Stimulated activated CD8-positive, alpha-beta memory T cell treated with anti-CD3 and anti-CD28 coated beads, Interleukin-7, amount 100 ng/mL, for 48 hours (primary cell): ENCODE results near the gene PCARE.

ENCODE experiments used
- DNase-seq, 2 donors: peaks; one replicate each; pipeline ENCODE4 v3.0.0-alpha.2; 2020; ENCODE audit warnings: low read depth in 1 of 2; ENCODE audit errors: extremely low read depth in 1 of 2

Gene PCARE

DNA sequence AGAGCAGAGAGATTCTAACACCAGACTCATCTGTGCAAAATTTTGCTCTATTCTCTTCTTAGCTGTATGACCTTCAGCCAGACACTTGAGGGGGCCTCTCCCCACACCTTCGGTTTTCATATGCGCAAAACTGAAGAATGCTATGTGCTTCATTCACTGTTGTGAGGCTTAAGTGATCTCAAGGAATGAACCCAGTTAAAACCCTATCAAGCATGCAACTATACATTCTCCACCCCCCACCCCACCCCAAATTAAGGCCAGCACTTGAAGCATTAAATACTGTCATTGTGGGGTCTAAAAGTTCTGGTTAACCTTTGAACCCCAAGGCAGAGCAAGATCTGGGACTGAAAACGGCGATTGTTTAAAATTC lies 10.0 kb downstream of the PCARE start:
- DNase-seq: no peak

- DNase-seq: no peak
Observed at GRCh38 chr2:29063646-29064345, 10.5 kb downstream of the PCARE start.

DNA sequence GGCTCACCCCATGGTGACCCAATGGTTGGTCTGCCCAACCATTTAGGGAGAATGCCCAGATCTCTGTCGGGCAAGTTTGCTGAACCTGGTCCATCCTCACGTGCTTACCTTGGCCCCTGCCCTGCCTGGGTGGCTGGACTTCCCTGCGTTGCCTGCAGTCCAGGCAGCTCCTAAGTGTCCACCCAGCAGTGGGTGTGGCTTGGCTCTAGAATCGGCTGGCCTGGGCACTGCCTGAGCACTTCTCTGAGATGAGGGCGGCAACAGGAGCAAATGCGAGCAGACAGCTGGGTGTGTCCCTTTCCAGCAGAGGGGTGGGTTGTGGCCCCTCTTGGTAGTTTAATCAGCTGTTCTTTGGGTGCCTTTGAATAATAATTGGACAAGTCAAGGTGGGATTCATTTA lies 11.3 kb downstream of the PCARE start:
- DNase-seq: no peak

GRCh38 chr2:29062371-29062770 lies 12.0 kb downstream of the PCARE start:
- no peak for DNase-seq

DNA sequence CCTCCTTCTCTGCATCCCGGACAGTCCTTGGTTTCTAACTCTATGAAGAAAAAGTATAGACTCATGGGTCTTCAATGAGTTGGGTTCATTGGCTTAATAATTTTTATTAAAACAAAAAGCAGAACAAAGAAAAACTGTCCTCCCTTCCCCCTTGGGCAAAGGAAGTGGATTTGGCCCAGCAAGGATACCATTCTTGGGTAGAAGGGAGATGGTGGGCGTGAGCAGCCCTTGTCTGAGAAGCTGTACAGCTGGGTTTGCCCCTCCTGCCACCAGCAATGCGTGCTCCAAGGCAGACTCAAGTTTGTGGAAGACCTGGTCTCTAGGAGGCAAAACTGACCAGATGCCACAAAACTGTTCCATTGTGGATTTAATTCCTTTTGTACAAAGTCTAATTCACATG lies 12.7 kb downstream of the PCARE start:
- no peak for DNase-seq

DNA sequence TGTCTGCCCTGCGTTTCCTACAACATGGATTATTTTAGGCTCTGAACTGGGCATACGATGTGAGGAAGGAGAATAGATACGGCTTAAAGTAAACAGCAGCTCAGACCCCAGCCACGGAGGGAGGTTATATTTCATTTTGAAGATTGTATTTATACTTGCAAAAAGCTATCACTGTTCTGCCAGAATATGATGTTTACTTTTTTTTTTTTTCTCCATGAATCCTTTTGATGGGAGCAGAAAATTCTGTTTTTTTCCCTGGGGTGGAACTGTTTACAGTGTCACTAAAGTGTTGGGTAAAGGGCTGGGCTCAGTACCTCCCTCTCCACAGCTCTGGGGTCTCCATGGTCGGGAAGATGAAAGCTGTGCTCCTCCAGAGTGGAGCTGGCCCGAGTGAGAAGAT lies 13.1 kb downstream of the PCARE start:
- no peak for DNase-seq

DNA sequence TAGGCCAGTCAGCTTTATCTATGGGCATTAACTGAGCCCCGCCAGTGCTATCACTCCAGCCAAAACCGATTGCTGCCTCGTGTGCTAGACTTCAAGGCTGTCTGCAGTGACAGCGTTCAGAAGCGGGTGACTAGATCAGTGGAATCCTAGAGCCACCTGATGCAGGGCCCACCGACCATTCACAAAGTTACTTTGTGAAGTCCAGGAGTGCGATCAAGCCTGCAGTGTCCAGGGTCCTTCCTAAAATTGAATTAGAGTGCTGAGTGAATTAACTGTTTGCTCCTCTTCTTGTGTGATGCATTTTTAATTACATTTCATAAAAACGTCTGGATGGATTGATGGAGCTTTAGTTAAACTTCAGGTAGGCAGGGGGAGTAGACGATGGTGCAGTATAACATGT lies 13.9 kb downstream of the PCARE start:
- no peak for DNase-seq

GRCh38 chr2:29059624-29060023 lies 14.7 kb downstream of the PCARE start:
- DNase-seq: no peak

- no peak for DNase-seq
Observed at GRCh38 chr2:29057006-29057405, 17.3 kb downstream of the PCARE start.

DNA sequence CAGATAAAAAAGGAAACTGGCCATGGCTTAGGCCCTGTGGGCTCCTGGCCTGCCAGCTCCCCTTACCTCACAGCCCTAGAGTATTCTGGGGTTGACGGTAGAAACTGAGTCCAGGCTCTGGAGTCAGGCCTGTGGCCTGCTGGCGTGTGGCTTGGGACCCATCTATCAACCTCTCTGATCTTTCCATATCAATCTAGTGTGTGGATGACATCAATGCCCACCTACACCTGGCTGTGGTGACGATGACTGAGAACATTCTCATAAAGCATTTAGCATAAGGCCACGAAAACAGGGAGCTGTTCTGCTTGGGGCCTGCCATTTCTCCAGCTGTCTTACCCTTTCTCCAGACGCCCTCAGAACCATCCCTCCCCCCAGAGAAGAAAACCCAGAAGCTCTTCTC lies 17.9 kb downstream of the PCARE start:
- DNase-seq: peak in 1 of 2 donors; percentile 11

GRCh38 chr2:29055601-29056000 lies 18.7 kb downstream of the PCARE start:
- no peak for DNase-seq

DNA sequence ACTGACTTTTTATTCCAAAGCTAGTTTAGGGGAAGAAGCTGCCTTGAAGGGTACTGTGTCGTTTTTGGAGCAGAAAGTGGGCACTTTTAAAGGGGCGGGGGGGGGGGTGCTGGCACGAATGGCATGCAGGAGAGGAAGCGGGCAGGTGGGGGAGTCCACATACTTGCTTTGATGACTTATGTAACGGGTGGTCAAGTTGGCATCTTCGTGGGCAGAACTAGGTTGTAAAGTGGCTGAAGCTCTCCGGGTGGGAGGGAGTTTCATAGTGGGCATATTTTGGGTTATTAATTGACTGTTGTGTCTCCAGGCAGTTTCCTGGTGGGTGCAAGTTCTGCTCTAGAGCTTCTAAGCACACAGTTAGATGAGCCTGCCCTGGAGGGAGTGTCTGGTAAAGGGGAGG lies 19.9 kb downstream of the PCARE start:
- DNase-seq: no peak

DNA sequence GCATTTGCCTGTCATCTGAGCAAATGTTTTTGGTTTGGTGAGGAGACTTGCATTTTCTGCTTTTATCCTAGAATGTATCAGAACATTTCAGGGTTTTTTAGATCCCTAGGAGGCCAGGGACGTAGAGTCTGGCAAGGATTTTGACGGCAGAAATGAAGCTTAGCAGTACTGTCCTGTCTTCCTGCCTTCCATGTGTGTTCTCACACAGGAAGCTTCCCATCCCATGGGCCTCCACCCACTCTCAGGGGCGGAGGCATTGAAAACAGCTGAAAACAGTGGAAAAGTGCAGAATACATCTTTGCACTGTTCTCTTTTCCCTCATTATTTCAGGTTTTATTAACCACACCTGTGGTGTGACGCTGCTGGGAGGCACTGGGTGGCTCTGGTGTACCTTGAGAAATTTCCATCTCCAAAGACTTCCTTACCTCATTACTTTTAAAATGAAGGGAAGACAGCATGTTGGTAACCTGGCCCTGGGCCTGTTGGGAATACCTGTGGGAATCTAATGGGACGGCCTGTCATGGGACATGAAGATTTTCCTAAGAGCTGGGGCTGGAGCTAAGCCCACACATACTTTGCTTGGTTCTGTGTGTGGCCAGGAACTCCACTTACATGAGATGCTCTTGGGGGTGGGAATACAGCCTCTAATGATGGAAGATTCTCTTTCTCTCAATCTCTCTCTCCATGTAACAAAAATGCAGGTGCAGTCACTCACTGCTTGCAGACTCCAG lies 20.5 kb downstream of the PCARE start:
- no peak for DNase-seq

DNA sequence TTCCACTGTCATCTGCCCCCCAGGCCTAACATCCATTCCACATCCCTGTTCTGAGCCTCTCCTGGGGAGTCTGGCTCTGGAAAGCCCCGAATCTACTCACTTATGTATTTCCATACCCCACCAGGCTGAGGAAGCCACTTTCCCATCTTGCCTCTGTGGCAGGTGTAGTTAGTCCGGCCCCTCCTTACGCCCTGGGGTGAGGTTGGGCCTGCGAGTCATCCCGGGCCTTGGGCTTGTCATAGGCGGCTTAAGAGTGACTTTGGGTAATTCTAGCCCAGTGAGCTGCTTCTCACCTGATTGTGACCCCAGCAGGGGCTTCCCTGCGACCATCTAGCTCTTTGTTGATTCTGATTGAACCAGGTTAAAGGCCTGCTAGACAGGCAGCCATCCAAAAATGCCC lies 21.1 kb downstream of the PCARE start:
- peak in 1 of 2 donors; percentile 5 for DNase-seq

GRCh38 chr2:29052807-29053206 lies 21.5 kb downstream of the PCARE start:
- DNase-seq: no peak

- no peak for DNase-seq
Observed at GRCh38 chr2:29051730-29052129, 22.6 kb downstream of the PCARE start.

DNA sequence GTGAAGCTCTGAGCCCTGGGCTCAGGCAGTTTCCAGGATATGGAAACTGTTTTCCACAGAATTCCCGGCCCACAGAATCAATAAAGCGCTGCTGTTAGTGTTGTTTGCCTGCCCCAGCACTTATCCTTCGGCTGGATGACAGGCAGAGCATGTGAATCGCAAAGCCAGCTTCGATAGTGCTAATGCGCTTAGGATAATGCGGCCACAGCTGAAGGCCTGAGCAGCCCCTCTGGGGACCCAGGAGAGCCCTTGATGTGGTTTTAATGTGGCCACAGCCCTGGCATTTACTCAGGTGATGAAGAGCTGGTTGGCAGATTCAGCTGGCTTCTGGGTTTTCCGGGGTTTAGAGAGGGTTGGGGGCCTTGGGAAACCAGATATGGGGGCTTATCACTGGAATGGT lies 23.7 kb downstream of the PCARE start:
- DNase-seq: no peak

GRCh38 chr2:29047083-29047845 lies 27.1 kb downstream of the PCARE start:
- no peak for DNase-seq

GRCh38 chr2:29046321-29046720 lies 28.0 kb downstream of the PCARE start:
- DNase-seq: no peak

DNA sequence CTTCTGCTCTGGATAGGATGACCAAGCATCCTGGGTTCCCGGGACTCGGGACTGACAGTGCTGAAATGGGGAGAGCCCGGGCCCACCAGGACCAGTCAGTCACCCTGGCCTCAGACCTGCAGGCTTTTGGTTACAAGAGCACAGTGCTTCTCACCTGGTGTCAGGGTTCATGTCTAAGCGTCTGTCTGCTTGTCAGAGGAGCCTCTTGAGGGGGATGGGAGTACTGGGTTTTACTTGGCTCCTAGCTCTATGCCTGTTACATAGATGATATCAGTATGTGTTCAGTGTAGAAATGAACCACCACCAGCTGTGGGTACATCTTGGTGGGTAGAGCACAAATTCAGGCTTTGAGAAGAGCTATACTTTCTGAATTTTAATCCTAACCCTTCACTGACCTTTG lies 29.9 kb downstream of the PCARE start:
- no peak for DNase-seq

- no peak for DNase-seq
Observed at GRCh38 chr2:29042561-29043075, 31.7 kb downstream of the PCARE start.

DNA sequence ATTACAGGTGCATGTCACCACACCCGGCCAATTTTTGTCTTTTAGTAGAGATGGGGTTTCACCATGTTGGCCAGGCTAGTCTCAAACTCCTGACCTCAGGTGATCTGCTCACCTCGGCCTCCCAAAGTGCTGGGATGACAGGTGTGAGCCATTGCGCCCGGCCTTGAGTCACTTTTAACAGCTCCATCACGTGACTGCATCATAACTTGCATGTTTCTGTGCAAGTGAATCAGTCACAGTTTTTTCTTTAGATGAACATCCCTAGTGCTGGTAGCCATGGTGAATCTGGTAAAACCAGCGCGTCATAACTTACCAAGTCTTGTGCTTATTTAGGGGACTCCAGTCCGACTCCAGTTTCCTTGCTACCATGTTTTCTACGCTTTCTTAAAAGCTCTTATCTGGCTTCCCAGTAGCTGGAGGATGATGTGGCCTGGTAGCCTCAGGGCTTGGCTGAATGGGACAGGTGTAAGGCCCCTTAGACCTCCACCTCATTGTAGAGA lies 33.1 kb downstream of the PCARE start:
- DNase-seq: no peak
